Thymus (tissue), 11 donors: ENCODE results near the gene TTBK2. TPM values are rescaled to one million over a fixed set of nuclear protein-coding genes. Genes with fewer than 3 reads are reported as not detected.

ENCODE experiments used
- DNase-seq, 9 donors: peaks; one replicate each; pipeline ENCODE4 v3.0.0-alpha.2; 2013; ENCODE audit warnings: low spot score in 9 of 9, low read depth in 6 of 9, missing footprints in 1 of 9
- H3K27ac ChIP-seq, 2 donors: one replicate each; pipeline ENCODE4 v1.5.1; 2013; ENCODE audit warnings: control low read depth in 1 of 2, low read depth in 1 of 2, low read length in 1 of 2, mild to moderate bottlenecking in 1 of 2, moderate library complexity in 1 of 2
- H3K27me3 ChIP-seq, 2 donors: one replicate each; pipeline ENCODE4 v1.5.1; 2013; ENCODE audit warnings: low read length in 1 of 2; ENCODE audit not compliant: control insufficient read depth in 2 of 2, insufficient read depth in 1 of 2
- H3K36me3 ChIP-seq, 2 donors: one replicate each; pipeline ENCODE4 v1.5.1; 2013; ENCODE audit warnings: low read length in 1 of 2, mild to moderate bottlenecking in 1 of 2, moderate library complexity in 1 of 2; ENCODE audit not compliant: control insufficient read depth in 2 of 2, insufficient read depth in 2 of 2
- H3K4me1 ChIP-seq, 2 donors: one replicate each; pipeline ENCODE4 v1.5.1; 2013; ENCODE audit warnings: low read length in 2 of 2; ENCODE audit not compliant: control insufficient read depth in 2 of 2, insufficient read depth in 2 of 2
- H3K4me3 ChIP-seq, 2 donors: one replicate each; pipeline ENCODE4 v1.5.1; 2013; ENCODE audit warnings: low read length in 2 of 2, control low read depth in 1 of 2, mild to moderate bottlenecking in 1 of 2
- H3K9me3 ChIP-seq, 2 donors: one replicate each; pipeline ENCODE4 v1.5.1; 2013; ENCODE audit warnings: low read length in 1 of 2, mild to moderate bottlenecking in 1 of 2; ENCODE audit not compliant: control insufficient read depth in 2 of 2, insufficient read depth in 1 of 2
- WGBS: extraction: QIAGEN DNeasy Blood & Tissue Kit; methylation state at CpG from one replicate; pipeline ENCODE4 v1.1.7; 2013; 5-methylcytosine and 5-hydroxymethylcytosine counted together
- polyA plus RNA-seq: library from polyadenylated mRNA; stranded (reverse); fragments of 200-250 nt; gene quantifications from one replicate; pipeline ENCODE4 v1.2.3, GENCODE V29; 2013
- total RNA-seq: library from RNA; stranded (reverse); fragments of 120-200 nt; gene quantifications from one replicate; pipeline ENCODE4 v1.2.4, GENCODE V29; 2013
- donor health status: healthy.

The TTBK2 gene
- total and polyA plus RNA-seq, 2 donors = 4.4 to 5.7 TPM

- Histone ChIP-seq H3K36me3 (peaks cover 87 to 92% of the 10 kb centered on the region in 2 donors), H3K4me1 (peaks cover 2% of the 10 kb centered on the region in 2 donors), H3K4me3 (no peak overlapping the region), H3K27ac (no peak overlapping the region), H3K9me3 (no peaks in the 10 kb centered on the region), H3K27me3 (no peaks in the 10 kb centered on the region)
- DNase-seq = no peak
- WGBS = 97% methylated on average over 14 of the region's 14 CpGs
These were observed 190.0 kb downstream of the TTBK2 start for GRCh38 chr15:42730536-42730935.

GRCh38 chr15:42730135-42730534, 190.4 kb downstream of the TTBK2 start:
- Histone ChIP-seq H3K27ac (no peak overlapping the region), H3K9me3 (no peaks in the 10 kb centered on the region), H3K36me3 (peaks cover 91 to 92% of the 10 kb centered on the region in 2 donors), H3K4me3 (no peak overlapping the region), H3K27me3 (no peaks in the 10 kb centered on the region), H3K4me1 (no peaks in the 10 kb centered on the region)
- DNase-seq = no peak
- 96% methylated on average over 8 of the region's 8 CpGs for WGBS

- no peak overlapping the region for H3K4me3 ChIP-seq
- no peak for DNase-seq
- no peaks in the 10 kb centered on the region for H3K9me3 ChIP-seq
- no peaks in the 10 kb centered on the region for H3K4me1 ChIP-seq
- H3K27ac ChIP-seq = no peak overlapping the region
- H3K27me3 ChIP-seq = no peaks in the 10 kb centered on the region
- 97% methylated on average over 7 of the region's 7 CpGs for WGBS
- peaks cover 91 to 92% of the 10 kb centered on the region in 2 donors for H3K36me3 ChIP-seq
These were observed 191.2 kb downstream of the TTBK2 start for GRCh38 chr15:42729409-42729808.

GRCh38 chr15:42728972-42729371, 191.6 kb downstream of the TTBK2 start:
- no peak for DNase-seq
- Histone ChIP-seq H3K4me3 (no peak overlapping the region), H3K9me3 (no peaks in the 10 kb centered on the region), H3K36me3 (peaks cover 91 to 92% of the 10 kb centered on the region in 2 donors), H3K27me3 (no peaks in the 10 kb centered on the region), H3K4me1 (no peaks in the 10 kb centered on the region), H3K27ac (no peak overlapping the region)
- WGBS = 97% methylated on average over 14 of the region's 14 CpGs

GRCh38 chr15:42728560-42728959, 192.0 kb downstream of the TTBK2 start:
- H3K9me3 ChIP-seq = no peaks in the 10 kb centered on the region
- no peak overlapping the region for H3K4me3 ChIP-seq
- peaks cover 90 to 91% of the 10 kb centered on the region in 2 donors for H3K36me3 ChIP-seq
- no peaks in the 10 kb centered on the region for H3K27me3 ChIP-seq
- H3K4me1 ChIP-seq = no peaks in the 10 kb centered on the region
- H3K27ac ChIP-seq = no peak overlapping the region
- WGBS = 85% methylated on average over 5 of the region's 5 CpGs
- DNase-seq = no peak

GRCh38 chr15:42727750-42728381, 192.7 kb downstream of the TTBK2 start:
- H3K4me1 ChIP-seq = no peaks in the 10 kb centered on the region
- H3K9me3 ChIP-seq = no peaks in the 10 kb centered on the region
- H3K27ac ChIP-seq = no peak overlapping the region
- WGBS = 97% methylated on average over 13 of the region's 13 CpGs
- peaks cover 93% of the 10 kb centered on the region in 2 donors for H3K36me3 ChIP-seq
- DNase-seq = no peak
- no peaks in the 10 kb centered on the region for H3K27me3 ChIP-seq
- no peak overlapping the region for H3K4me3 ChIP-seq

GRCh38 chr15:42726114-42726513, 194.5 kb downstream of the TTBK2 start:
- Histone ChIP-seq H3K36me3 (peaks cover 83 to 85% of the 10 kb centered on the region in 2 donors), H3K27ac (no peak overlapping the region), H3K9me3 (no peaks in the 10 kb centered on the region), H3K27me3 (no peaks in the 10 kb centered on the region), H3K4me3 (no peak overlapping the region), H3K4me1 (no peaks in the 10 kb centered on the region)
- WGBS = 92% methylated on average over 11 of the region's 11 CpGs
- DNase-seq = no peak

GRCh38 chr15:42725331-42725903, 195.2 kb downstream of the TTBK2 start:
- 92% methylated on average over 12 of the region's 12 CpGs for WGBS
- Histone ChIP-seq H3K4me1 (no peaks in the 10 kb centered on the region), H3K9me3 (no peaks in the 10 kb centered on the region), H3K4me3 (no peak overlapping the region), H3K27me3 (no peaks in the 10 kb centered on the region), H3K36me3 (peaks cover 78 to 80% of the 10 kb centered on the region in 2 donors), H3K27ac (peak overlapping the region in 1 of 2 donors; percentile 26)
- DNase-seq = no peak

- 97% methylated on average over 6 of the region's 6 CpGs for WGBS
- peaks cover 77 to 81% of the 10 kb centered on the region in 2 donors for H3K36me3 ChIP-seq
- no peaks in the 10 kb centered on the region for H3K27me3 ChIP-seq
- no peak overlapping the region for H3K4me3 ChIP-seq
- H3K4me1 ChIP-seq = no peaks in the 10 kb centered on the region
- no peaks in the 10 kb centered on the region for H3K9me3 ChIP-seq
- no peak for DNase-seq
- H3K27ac ChIP-seq = no peak overlapping the region
These were observed 196.3 kb downstream of the TTBK2 start for GRCh38 chr15:42724276-42724675.
